PC-9 (cell line): Measurements from ENCODE around the gene CAPNS1. TPM values are rescaled to one million over a fixed set of nuclear protein-coding genes. Genes with fewer than 3 reads are reported as not detected.

Experiments used
- BruUV-seq: library from RNA; stranded (reverse); fragments of 400-500 nt; replicated peaks from 2 replicates; lab custom pipeline; 2021; lab: Mats Ljungman, UMichigan
- CTCF ChIA-PET: fragments of 300-600 bp; sonication (Branson Sonifier 250); formaldehyde crosslinking; loops from one replicate; lab custom pipeline; 2022; ENCODE audit warnings: antibody characterized with exemption; lab: Charles Lee
- POLR2A ChIA-PET: fragments of 300-600 bp; sonication (Branson Sonifier 250); formaldehyde crosslinking; loops from one replicate; lab custom pipeline; 2022; ENCODE audit warnings: antibody characterized with exemption; ENCODE audit not compliant: unreplicated experiment; lab: Charles Lee
- DNase-seq, 2 experiments: peaks; one replicate each; pipeline versions ENCODE4 v3.0.0 to v3.0.0-alpha.2; 2015 to 2022; ENCODE audit warnings: mixed read lengths in 1 of 2
- H2AFZ ChIP-seq: fragments of 200-600 bp; sonication (generic); 2 replicates; pipeline ENCODE4 v1.8.1; 2017; ENCODE audit warnings: antibody characterized with exemption
- H3F3A ChIP-seq: fragments of 200-600 bp; sonication (generic); 2 replicates; pipeline ENCODE4 v1.8.1; 2017; ENCODE audit warnings: antibody characterized with exemption, mild to moderate bottlenecking, low read depth; ENCODE audit not compliant: insufficient read depth
- H3K27ac ChIP-seq: fragments of 200-600 bp; sonication (generic); 2 replicates; pipeline ENCODE4 v1.6.1; 2016; ENCODE audit warnings: mixed run types
- H3K27me3 ChIP-seq: fragments of 200-600 bp; sonication (generic); 2 replicates; pipeline ENCODE4 v1.6.1; 2016; ENCODE audit warnings: low read depth, mixed run types; ENCODE audit not compliant: insufficient read depth
- H3K36me3 ChIP-seq: fragments of 200-600 bp; sonication (generic); 2 replicates; pipeline ENCODE4 v1.6.1; 2016; ENCODE audit warnings: low read depth, mixed run types
- H3K4me1 ChIP-seq: fragments of 200-600 bp; sonication (generic); replicated peaks from 2 replicates; pipeline ENCODE4 v1.6.1; 2016; ENCODE audit warnings: mixed run types; ENCODE audit not compliant: insufficient read depth
- H3K4me2 ChIP-seq: fragments of 200-600 bp; sonication (generic); 2 replicates; pipeline ENCODE4 v1.6.1; 2017; ENCODE audit warnings: mixed run types
- H3K4me3 ChIP-seq: fragments of 200-600 bp; sonication (generic); 2 replicates; pipeline ENCODE4 v1.6.1; 2016; ENCODE audit warnings: mixed run types
- H3K79me2 ChIP-seq: fragments of 200-600 bp; sonication (generic); 2 replicates; pipeline ENCODE4 v1.6.1; 2017; ENCODE audit warnings: low read depth, mixed run types
- H3K9me2 ChIP-seq: fragments of 200-600 bp; sonication (generic); 2 replicates; pipeline ENCODE4 v1.8.1; 2017; ENCODE audit warnings: mild to moderate bottlenecking; ENCODE audit not compliant: insufficient read depth
- H3K9me3 ChIP-seq: fragments of 200-600 bp; sonication (generic); 2 replicates; pipeline ENCODE4 v1.8.1; 2016; ENCODE audit warnings: low read depth; ENCODE audit not compliant: insufficient read depth
- H4K20me1 ChIP-seq: fragments of 200-600 bp; sonication (generic); 2 replicates; pipeline ENCODE4 v1.8.1; 2017; ENCODE audit not compliant: insufficient read depth
- CTCF ChIP-seq: fragments of 200-600 bp; sonication (generic); conservative IDR thresholded peaks from 2 replicates; pipeline ENCODE4 v1.6.1; 2017; ENCODE audit warnings: mixed run types, antibody characterized with exemption, mild to moderate bottlenecking, moderate library complexity
- EZH2 ChIP-seq: fragments of 200-600 bp; sonication (generic); IDR thresholded peaks from 2 replicates; pipeline ENCODE4 v1.8.0; 2017; ENCODE audit warnings: antibody characterized with exemption, low read depth
- intact Hi-C: fragments of 100-400 bp; cut with micrococcal nuclease; formaldehyde crosslinking; loops from one replicate; pipeline ENCODE4 v1.10.0; 2022; ENCODE audit not compliant: unreplicated experiment
- total RNA-seq: library from RNA; stranded (reverse); gene quantifications from 2 replicates; pipeline ENCODE4 v1.2.3, GENCODE V29; 2021

The CAPNS1 gene
- total RNA-seq, 1 experiment from 2014 or later = 1,177 TPM

GRCh38 chr19:36111200-36111539, 28.7 kb upstream of the CAPNS1 start:
- POLR2A ChIA-PET = no interaction called here
- Histone ChIP-seq H3K4me3 (no peak overlapping the region), H3K27me3 (no peaks in the 10 kb centered on the region), H3K4me1 (peaks cover 9% of the 10 kb centered on the region), H3F3A (peaks cover 12% of the 10 kb centered on the region), H4K20me1 (no peaks in the 10 kb centered on the region; the same call in none of the 2 replicates), H3K27ac (no peak overlapping the region), H3K4me2 (no peak overlapping the region), H3K36me3 (no peaks in the 10 kb centered on the region), H3K79me2 (peaks cover 19% of the 10 kb centered on the region), H3K9me3 (no peaks in the 10 kb centered on the region), H3K9me2 (no peaks in the 10 kb centered on the region), H2AFZ (no peak overlapping the region)
- CTCF ChIA-PET = no interaction called here
- TF ChIP-seq EZH2 (no peak), CTCF (no peak)
- DNase-seq = no peak
- intact Hi-C loops = loop anchor here (10.0 kb wide), 1 partner anchor 56 kb away; the partner anchor contains the start of genes THAP8 and WDR62
- no TSS peak for BruUV-seq

GRCh38 chr19:36112678-36113077, 27.2 kb upstream of the CAPNS1 start:
- Histone ChIP-seq H3K79me2 (peaks cover 24% of the 10 kb centered on the region), H3K27me3 (no peaks in the 10 kb centered on the region), H3K4me3 (no peak overlapping the region), H2AFZ (no peak overlapping the region), H4K20me1 (no peaks in the 10 kb centered on the region; the same call in 1 of the 2 replicates), H3F3A (peaks cover 18% of the 10 kb centered on the region), H3K4me1 (peaks cover 12% of the 10 kb centered on the region), H3K9me2 (no peaks in the 10 kb centered on the region), H3K9me3 (no peaks in the 10 kb centered on the region), H3K36me3 (no peaks in the 10 kb centered on the region), H3K4me2 (no peak overlapping the region), H3K27ac (no peak overlapping the region)
- CTCF ChIA-PET = no interaction called here
- no peak for DNase-seq
- intact Hi-C loops = loop anchor here (10.0 kb wide), 1 partner anchor 58 kb away; the partner anchor contains the start of genes THAP8 and WDR62
- TF ChIP-seq CTCF (no peak), EZH2 (no peak)
- POLR2A ChIA-PET = no interaction called here
- no TSS peak for BruUV-seq

DNA sequence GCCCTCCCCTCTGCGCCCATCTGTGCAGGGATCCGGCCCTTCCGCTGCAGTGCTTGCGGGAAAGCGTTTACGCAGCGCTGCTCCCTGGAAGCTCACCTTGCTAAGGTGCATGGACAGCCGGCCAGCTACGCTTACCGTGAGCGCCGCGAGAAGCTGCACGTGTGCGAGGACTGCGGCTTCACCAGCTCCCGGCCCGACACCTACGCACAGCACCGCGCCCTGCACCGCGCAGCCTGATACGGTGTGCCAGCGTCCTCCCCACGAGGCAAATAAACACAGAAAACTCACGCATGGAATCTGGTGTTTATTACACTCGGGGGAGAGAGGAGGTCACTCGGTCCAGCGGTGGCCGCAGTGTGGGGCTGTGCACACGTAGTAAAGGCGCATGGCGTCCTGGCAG, 26.4 kb upstream of the CAPNS1 start:
- Histone ChIP-seq H3F3A (peaks cover 18% of the 10 kb centered on the region), H3K27me3 (no peaks in the 10 kb centered on the region), H3K27ac (no peak overlapping the region), H3K9me3 (no peaks in the 10 kb centered on the region), H3K9me2 (no peaks in the 10 kb centered on the region), H3K4me1 (peaks cover 12% of the 10 kb centered on the region), H3K79me2 (peaks cover 24% of the 10 kb centered on the region), H4K20me1 (no peaks in the 10 kb centered on the region; the same call in 1 of the 2 replicates), H3K36me3 (no peaks in the 10 kb centered on the region), H3K4me2 (peak overlapping the region; percentile 88), H2AFZ (no peak overlapping the region), H3K4me3 (peak overlapping the region; percentile 100)
- CTCF ChIA-PET = interaction anchor here (0.6 kb wide), 1 partner anchor 165 kb away, joined by 3 read pairs; no protein-coding TSS in a partner anchor
- intact Hi-C loops = loop anchor here (10.0 kb wide), 1 partner anchor 59 kb away; the partner anchor contains the start of genes THAP8 and WDR62
- no TSS peak for BruUV-seq
- POLR2A ChIA-PET = no interaction called here
- TF ChIP-seq EZH2 (no peak), CTCF (no peak)
- no peak for DNase-seq
